NCI-H1930 (cell line): Measurements from ENCODE around the gene LHFPL2.

Experiments used
- DNase-seq, 2 experiments: peaks; one replicate each; lab custom pipeline; 2025; lab: John Stamatoyannopoulos, UW

Gene LHFPL2

DNA sequence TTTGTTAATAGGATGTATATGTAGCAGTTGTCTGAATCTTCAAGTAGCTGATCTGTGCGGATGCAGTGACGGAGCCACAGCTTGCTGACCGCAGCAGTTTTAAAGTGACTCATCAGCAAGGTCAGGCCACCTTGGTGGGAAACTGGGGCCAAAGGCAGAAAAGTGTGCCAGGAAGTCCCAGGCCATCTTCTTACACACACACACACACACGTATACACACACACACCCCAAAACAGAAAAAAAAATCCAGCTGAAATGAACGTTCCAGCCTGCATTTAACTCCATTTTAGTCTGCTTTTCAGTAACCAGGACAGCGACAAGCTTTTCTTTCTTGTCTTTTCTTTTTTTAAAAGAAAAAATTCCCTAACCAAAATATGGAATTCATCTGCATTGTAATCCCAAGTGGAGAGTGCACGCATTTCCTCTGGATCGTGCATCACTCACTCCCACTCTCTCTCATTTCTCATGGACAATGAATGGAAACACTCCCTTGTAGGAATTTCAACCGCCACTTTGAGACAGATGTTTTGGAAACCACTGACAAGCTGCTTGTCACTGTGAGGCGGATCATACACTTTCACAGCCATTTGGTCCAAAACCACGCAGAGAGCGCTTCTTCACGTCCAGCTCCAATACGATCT is 103.9 kb downstream of the LHFPL2 start:
- DNase-seq: no peak

- DNase-seq: no peak
These were observed 104.7 kb downstream of the LHFPL2 start for GRCh38 chr5:78543916-78544315.

DNA sequence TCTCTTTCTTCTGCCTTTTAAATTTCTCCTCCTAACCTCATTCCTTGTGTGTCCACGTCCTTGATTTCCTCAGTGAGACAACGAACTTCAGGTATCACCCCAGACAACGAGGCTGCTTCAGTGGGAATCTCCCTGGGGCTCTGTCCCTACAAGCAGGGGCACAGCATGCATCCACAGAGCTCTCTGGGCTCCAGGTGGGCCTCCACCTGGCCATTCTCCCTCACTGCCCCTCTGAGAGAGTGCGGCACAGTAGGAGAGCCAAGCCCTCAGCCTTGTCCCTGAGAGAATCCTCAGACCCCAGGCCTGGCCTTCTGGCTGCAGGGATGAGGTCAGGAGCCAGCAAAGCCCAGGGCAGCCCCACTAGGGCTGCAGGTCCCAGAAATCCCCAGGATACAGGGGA is 105.3 kb downstream of the LHFPL2 start:
- no peak for DNase-seq

GRCh38 chr5:78542321-78542840 is 106.2 kb downstream of the LHFPL2 start:
- DNase-seq: no peak

DNA sequence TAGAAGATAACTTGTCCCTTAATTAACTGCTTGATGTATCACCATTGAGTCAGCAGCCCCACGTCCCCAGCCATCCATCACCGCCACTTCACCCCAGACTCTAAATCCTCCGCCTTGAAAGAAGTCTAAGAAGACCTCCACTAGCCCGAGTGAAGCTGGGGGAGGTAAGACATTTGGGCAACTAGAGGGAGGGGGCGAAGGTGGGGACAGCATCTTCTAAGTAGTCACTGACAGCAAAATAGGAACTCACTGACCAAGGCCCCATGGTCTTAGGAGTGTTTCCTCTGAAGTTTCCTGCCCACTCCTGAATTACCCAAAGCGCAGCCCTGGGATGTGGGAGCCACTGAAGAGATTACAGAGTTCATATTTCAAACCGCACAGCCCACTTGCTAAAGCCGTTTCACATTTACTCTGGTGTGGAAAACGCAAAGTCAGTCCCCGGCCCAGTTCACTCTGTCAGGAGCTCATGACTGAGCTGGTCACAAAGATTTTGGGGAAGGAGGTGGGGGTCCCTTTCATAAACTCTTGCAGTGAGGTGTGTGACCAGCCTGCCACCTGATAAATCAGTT is 107.4 kb downstream of the LHFPL2 start:
- no peak for DNase-seq

- no peak for DNase-seq
These were observed 108.1 kb downstream of the LHFPL2 start for GRCh38 chr5:78540335-78541085.

DNA sequence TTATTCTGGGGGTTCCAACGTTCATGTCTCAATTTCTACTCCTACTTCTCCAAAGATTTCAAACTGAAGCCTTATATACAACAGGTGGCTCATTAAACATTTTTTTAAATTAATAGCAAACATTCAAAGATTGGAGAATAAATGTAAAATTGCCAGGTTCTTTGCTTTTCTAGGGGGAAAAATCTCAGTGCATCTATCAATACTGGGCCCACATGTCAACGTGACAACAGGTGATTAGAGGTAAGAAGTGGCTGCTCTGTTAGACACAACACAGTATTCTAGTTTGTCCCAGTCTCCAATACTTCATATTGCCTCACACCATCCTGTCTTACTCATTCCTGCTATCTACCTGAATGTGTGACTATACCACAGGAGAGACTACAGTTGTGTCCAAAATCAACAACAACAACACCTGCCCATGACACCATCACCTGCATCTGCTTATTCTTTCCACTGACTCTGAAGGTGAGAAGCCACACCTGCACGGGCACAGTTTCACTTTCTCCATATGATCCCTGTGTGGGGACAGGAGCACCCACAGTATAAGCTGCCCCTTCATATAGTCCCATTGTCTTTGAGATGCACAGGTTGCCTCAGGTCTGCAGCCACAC is 110.2 kb downstream of the LHFPL2 start:
- DNase-seq: no peak

DNA sequence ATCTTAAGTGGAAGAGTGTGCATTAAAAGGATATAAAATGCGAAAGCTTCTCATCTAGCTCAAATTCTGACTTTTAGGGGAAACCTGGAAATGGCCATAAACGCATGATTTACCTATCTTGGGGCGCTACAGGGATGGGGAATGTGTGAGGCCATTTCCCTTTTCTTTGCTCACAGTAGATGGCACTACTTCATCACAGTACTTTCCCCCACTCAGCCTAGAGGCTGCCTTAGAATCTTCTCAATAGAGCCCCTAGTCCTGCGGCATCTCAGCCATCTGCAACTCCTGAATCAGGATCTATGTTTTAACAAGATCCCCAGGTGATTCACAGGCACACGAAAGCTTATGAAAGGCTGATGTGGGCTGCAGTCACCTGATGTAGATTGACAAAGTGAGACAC is 110.8 kb downstream of the LHFPL2 start:
- no peak for DNase-seq

DNA sequence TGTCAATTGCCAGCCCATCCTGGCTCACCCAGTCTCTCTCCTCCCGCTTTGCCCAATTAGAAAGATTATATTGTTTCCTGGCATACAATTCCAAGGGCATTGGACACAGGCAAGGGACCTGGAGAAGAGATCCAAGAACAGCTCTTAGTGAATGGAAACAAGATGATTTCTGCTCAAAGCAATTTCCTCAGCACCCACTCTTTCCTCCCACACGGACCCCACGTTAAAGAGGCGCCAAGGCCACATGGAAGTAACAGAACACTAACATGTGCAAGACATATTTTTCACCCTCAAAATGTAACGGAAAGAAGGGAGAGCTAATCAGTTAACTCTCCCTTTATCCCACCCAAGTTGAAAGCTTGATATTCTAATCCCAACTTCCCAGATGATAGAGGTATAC is 111.2 kb downstream of the LHFPL2 start:
- DNase-seq: no peak

GRCh38 chr5:78536661-78537196 is 111.8 kb downstream of the LHFPL2 start:
- DNase-seq: no peak

- DNase-seq: no peak
These were observed 113.7 kb downstream of the LHFPL2 start for GRCh38 chr5:78534905-78535200.

DNA sequence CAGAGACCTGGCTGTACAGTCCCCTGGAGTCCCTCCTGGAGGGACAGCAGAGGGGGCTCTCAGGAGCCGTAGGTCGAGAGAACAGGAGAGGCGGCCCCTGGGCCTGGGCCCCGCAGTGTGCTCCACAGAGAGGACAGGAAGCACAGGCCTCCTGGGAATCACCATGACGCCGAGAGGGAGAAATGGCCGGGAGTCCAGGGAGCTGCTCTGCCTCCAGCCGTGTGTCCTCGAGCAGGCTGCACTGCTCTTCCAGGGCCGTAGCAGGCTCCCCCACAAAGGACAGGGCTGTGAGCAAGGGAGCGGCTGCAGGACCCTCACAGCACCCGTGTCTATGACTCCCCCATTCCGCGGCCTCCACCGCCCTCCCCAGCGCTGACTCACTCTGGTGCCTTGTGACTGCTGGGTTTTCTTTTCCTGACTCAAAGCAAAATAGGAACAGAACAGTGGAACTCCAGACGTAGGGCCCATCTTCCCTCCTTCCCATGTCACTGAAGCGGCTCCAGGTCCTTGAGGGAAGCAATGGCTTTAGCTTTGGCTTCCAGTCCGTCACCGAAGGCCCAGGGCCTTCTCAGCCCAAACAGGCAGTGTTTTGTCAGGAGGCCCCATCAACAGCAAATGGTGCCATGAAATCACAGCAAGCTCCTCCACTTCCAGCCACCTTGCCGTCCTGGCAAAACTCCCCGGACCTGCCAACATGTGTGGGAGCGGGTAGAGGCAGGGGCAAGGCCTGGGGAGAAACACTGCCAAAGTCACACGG is 114.2 kb downstream of the LHFPL2 start:
- no peak for DNase-seq

- no peak for DNase-seq
These were observed 115.2 kb downstream of the LHFPL2 start for GRCh38 chr5:78533356-78533755.

- DNase-seq: no peak
These were observed 118.1 kb downstream of the LHFPL2 start for GRCh38 chr5:78530342-78531096.

GRCh38 chr5:78527925-78528324 is 120.6 kb downstream of the LHFPL2 start:
- DNase-seq: no peak

DNA sequence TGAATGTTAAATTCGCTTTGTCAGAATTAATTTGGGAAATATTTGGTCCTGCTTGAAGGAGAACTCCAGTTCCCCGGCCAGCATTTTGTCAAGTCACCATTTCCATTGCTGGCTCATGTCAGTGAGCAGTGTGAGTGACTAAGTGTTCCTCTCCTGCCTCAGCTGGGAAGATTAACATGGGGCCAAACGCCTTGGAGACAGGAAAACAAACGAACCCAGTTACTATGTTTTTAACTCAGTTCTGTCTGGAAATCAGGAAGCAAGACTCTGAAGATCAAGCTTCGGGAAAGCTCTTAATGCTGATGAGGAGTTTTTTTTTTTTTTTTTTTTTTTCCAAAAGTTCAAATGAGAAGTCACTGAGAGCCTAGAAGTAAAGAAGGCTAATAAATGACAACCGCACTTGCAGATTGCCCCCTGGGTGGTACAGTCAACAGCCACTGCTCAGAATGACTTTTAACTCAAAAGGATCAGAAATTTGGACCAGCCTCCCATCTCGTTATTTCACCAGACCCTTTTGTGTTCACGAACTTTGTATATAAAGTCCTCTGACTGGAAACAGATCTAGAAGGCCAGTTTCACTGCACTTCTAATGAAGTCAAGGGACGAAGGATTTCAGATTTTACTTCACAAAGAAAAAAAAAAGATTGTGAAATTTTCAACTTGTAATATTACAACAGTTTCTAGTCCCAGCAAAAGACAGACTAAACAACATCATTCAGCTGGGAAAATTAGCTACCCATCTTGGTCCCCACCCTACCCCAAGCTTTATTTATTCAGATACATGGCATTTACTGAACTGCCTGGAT is 121.3 kb downstream of the LHFPL2 start:
- DNase-seq: no peak

DNA sequence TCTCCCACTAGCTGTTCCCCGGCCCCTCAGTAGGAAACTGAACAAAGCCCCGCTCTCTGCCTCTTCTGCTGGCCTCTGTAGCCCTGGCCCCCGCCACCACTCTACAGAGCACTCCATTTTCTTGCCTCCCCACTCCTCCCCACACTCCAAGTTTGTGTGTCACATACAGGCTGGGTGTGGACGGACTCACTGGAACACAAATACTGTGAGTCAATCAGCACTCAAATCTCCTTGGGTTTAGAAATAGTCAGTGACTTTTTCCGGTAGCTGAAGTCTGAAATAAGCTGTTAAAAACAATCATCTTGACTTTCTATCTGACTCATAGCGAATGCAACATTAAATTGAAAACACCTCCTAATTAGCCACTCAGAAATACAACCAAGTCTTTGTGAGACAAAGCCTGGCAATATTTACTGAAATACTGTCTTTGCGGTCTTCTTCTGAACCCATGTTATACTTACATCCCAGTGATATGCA is 122.5 kb downstream of the LHFPL2 start:
- no peak for DNase-seq

GRCh38 chr5:78523314-78524193 is 125.0 kb downstream of the LHFPL2 start:
- no peak for DNase-seq
